ENCODE measurements around the gene CCNG2.

CCNG2 gene

DNA sequence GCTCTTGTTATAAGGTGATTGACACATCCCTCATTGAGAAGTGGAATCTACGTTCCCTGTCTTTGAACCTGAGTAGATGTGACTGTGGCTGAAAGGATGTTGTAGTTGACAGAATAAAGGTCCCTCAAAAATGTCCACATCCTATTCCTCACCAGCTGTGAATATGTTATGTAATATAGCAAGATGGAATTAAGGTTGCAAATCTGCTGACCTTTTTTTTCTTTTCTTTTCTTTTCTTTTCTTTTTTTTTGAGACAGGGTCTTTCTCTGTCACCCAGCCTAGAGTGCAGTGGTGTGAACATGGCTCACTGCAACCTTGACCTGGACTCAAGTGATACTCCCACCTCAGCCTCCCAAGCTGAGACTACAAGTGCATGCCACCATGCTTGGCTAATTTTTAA lies 7.2 kb upstream of the CCNG2 start:
- no peaks in the 10 kb centered on the region for H3K36me3 ChIP-seq (ENCODE audit: insufficient read depth, low read depth, low read length)
- no peaks in the 10 kb centered on the region for H3K27me3 ChIP-seq (ENCODE audit: insufficient read depth, low read length)
- no peak overlapping the region for H3K9ac ChIP-seq (ENCODE audit: low read depth, low read length)
- no peak overlapping the region for H3K4me3 ChIP-seq (ENCODE audit: low read length)
- H3K27ac ChIP-seq (ENCODE audit: low read length), result no peak overlapping the region
- H3K9me3 ChIP-seq (ENCODE audit: insufficient read depth, low read depth, low read length), result no peaks in the 10 kb centered on the region
- H3K4me1 ChIP-seq (ENCODE audit: insufficient read depth, low read length), result peaks cover 3% of the 10 kb centered on the region; the same call in 1 of the 2 replicates

DNA sequence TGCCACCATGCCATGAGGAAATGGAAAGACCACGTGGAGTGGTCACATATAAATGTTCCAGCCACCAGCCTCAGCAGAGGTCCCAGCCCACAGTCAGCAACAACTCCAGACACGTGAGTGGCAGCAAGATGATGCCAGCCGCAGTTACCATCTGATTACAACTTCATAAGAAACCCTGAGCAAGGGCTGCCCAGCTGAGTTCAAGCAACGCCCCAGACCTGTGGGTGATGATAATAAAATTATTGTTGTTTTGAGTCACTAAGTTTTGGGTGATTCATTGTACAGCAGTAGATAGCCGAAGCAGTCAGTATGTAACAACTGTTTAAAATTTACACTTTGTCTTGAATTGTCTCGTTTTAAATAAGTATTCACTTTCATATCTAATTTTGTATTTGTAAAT lies 5.8 kb upstream of the CCNG2 start:
- H3K9me3 ChIP-seq (ENCODE audit: insufficient read depth, low read depth, low read length), result no peaks in the 10 kb centered on the region
- no peak overlapping the region for H3K4me3 ChIP-seq (ENCODE audit: low read length)
- no peaks in the 10 kb centered on the region for H3K27me3 ChIP-seq (ENCODE audit: insufficient read depth, low read length)
- no peaks in the 10 kb centered on the region for H3K36me3 ChIP-seq (ENCODE audit: insufficient read depth, low read depth, low read length)
- no peak overlapping the region for H3K27ac ChIP-seq (ENCODE audit: low read length)
- no peak overlapping the region for H3K9ac ChIP-seq (ENCODE audit: low read depth, low read length)
- peaks cover 9% of the 10 kb centered on the region for H3K4me1 ChIP-seq (ENCODE audit: insufficient read depth, low read length)

GRCh38 chr4:77152421-77152820 lies 4.6 kb upstream of the CCNG2 start:
- Histone ChIP-seq H3K9ac (ENCODE audit: low read depth, low read length) (no peak overlapping the region), H3K27ac (ENCODE audit: low read length) (no peak overlapping the region), H3K4me3 (ENCODE audit: low read length) (no peak overlapping the region), H3K4me1 (ENCODE audit: insufficient read depth, low read length) (peaks cover 9% of the 10 kb centered on the region), H3K36me3 (ENCODE audit: insufficient read depth, low read depth, low read length) (no peaks in the 10 kb centered on the region), H3K27me3 (ENCODE audit: insufficient read depth, low read length) (no peaks in the 10 kb centered on the region), H3K9me3 (ENCODE audit: insufficient read depth, low read depth, low read length) (no peaks in the 10 kb centered on the region)

GRCh38 chr4:77153006-77153405 lies 4.0 kb upstream of the CCNG2 start:
- Histone ChIP-seq H3K4me1 (ENCODE audit: insufficient read depth, low read length) (peaks cover 9% of the 10 kb centered on the region), H3K27ac (ENCODE audit: low read length) (no peak overlapping the region), H3K4me3 (ENCODE audit: low read length) (no peak overlapping the region), H3K27me3 (ENCODE audit: insufficient read depth, low read length) (no peaks in the 10 kb centered on the region), H3K9me3 (ENCODE audit: insufficient read depth, low read depth, low read length) (no peaks in the 10 kb centered on the region), H3K36me3 (ENCODE audit: insufficient read depth, low read depth, low read length) (no peaks in the 10 kb centered on the region), H3K9ac (ENCODE audit: low read depth, low read length) (no peak overlapping the region)

DNA sequence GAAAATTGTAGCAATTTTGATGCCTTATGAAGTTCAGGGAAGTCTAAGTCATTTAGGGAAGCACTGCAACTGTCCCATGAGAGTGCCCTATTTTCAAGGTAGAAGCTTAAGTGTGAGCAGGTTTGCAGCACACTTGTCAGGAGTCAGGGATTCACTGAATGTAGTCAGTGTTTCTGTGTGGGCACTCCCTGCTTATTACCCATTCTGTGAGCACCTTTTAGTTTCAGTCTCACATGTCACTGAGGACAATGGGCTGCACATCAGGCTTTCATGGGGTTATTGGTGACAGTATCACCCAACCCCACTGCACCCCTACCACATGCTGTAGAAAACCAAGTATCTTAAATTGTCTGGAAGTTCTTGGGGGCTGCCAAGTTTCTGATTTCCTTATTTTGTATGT lies 2.9 kb upstream of the CCNG2 start:
- Histone ChIP-seq H3K27me3 (ENCODE audit: insufficient read depth, low read length) (no peaks in the 10 kb centered on the region), H3K9ac (ENCODE audit: low read depth, low read length) (no peak overlapping the region), H3K4me3 (ENCODE audit: low read length) (no peak overlapping the region), H3K4me1 (ENCODE audit: insufficient read depth, low read length) (peaks cover 9% of the 10 kb centered on the region), H3K27ac (ENCODE audit: low read length) (no peak overlapping the region), H3K9me3 (ENCODE audit: insufficient read depth, low read depth, low read length) (no peaks in the 10 kb centered on the region), H3K36me3 (ENCODE audit: insufficient read depth, low read depth, low read length) (peaks cover 2% of the 10 kb centered on the region)

DNA sequence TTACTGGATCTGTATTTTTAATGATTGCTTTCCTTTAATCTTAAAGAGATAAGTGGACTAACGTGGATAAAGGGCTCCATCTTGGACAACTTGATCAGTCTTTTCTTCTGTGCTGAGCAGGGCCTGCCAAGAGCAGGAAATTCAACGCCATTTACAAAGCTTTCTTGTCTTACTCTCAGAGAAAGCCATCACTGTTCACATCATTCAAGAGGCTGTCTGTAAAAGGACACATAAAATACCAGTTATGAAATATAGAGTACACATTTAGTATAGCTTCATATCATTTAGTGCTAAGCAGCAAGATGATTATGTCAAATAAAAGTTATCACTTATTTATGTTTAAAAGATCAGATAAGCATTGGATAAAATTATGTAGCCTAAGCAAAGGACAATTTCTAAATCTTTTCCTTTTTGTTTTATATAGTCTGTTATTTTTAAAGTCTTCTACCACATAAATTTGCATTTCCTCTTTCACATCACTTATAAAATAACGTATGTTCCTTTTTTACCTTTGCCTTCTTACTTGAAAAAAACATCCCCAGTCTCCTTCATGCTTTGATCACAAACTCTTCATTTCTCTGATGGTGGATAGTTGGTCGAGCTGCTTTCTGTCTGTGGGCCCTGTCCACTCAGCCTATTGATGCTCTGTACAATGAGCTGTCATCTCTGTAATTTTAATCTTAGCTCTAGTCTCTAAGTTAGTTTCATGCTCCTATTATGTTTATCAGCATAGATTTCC lies 2.1 kb upstream of the CCNG2 start:
- Histone ChIP-seq H3K27ac (ENCODE audit: low read length) (no peak overlapping the region), H3K4me3 (ENCODE audit: low read length) (peak overlapping the region; percentile 96; the same call in 1 of the 2 replicates), H3K4me1 (ENCODE audit: insufficient read depth, low read length) (peaks cover 9% of the 10 kb centered on the region), H3K36me3 (ENCODE audit: insufficient read depth, low read depth, low read length) (peaks cover 11% of the 10 kb centered on the region), H3K9me3 (ENCODE audit: insufficient read depth, low read depth, low read length) (no peaks in the 10 kb centered on the region), H3K27me3 (ENCODE audit: insufficient read depth, low read length) (no peaks in the 10 kb centered on the region), H3K9ac (ENCODE audit: low read depth, low read length) (peak overlapping the region; percentile 100; the same call in 1 of the 2 replicates)

DNA sequence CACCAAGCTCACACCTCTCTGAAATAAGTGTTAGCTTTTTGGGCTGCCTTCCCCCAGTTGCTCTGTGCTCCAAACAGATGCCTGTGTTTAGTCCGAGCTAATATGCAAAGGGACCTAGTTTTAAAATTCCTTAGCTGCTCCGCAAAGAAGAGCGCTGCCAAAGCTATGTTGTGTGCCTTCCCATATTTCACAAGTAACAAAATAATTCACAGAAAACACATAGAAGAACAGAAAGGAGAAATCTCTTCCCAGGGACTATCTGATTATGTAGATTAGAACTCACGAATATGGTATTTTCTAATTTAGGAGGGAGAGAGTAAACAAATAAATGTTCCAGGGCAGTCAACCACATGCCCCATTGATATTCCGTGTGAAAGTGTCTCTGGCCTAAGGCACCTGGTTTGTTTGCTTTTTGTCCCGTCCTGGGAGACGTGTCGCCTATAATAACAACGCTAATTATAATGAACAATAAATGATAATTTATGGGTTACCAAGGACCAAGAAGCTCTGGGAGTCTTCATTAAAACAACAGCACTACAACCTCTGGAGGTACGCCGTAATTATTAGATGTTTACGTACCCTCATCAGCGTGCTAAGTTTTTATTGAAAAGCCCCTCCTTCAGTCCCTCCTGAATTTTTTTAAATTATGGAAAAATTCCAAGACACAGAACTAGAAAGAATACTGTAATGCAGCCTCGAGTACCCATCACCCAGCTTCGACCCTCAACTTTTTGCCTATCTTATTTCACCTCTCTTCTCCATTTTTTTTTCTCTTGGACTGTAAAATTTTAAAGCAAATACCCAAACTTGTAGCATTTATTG lies 1.2 kb upstream of the CCNG2 start:
- Histone ChIP-seq H3K27ac (ENCODE audit: low read length) (no peak overlapping the region), H3K4me1 (ENCODE audit: insufficient read depth, low read length) (peaks cover 9% of the 10 kb centered on the region), H3K9ac (ENCODE audit: low read depth, low read length) (peak overlapping the region; percentile 100; the same call in 1 of the 2 replicates), H3K9me3 (ENCODE audit: insufficient read depth, low read depth, low read length) (no peaks in the 10 kb centered on the region), H3K36me3 (ENCODE audit: insufficient read depth, low read depth, low read length) (peaks cover 20% of the 10 kb centered on the region), H3K27me3 (ENCODE audit: insufficient read depth, low read length) (no peaks in the 10 kb centered on the region), H3K4me3 (ENCODE audit: low read length) (peak overlapping the region; percentile 96)

- Histone ChIP-seq H3K9me3 (ENCODE audit: insufficient read depth, low read depth, low read length) (no peaks in the 10 kb centered on the region), H3K9ac (ENCODE audit: low read depth, low read length) (peak overlapping the region; percentile 100), H3K27ac (ENCODE audit: low read length) (peak overlapping the region; percentile 100), H3K4me1 (ENCODE audit: insufficient read depth, low read length) (peaks cover 9% of the 10 kb centered on the region), H3K27me3 (ENCODE audit: insufficient read depth, low read length) (no peaks in the 10 kb centered on the region), H3K4me3 (ENCODE audit: low read length) (peak overlapping the region; percentile 96), H3K36me3 (ENCODE audit: insufficient read depth, low read depth, low read length) (peaks cover 27% of the 10 kb centered on the region)
Measured at GRCh38 chr4:77156533-77156911, 485 bp upstream of the CCNG2 start.

GRCh38 chr4:77157859-77158486 lies 966 bp downstream of the CCNG2 start:
- Histone ChIP-seq H3K27me3 (ENCODE audit: insufficient read depth, low read length) (no peaks in the 10 kb centered on the region), H3K36me3 (ENCODE audit: insufficient read depth, low read depth, low read length) (peaks cover 41% of the 10 kb centered on the region), H3K4me1 (ENCODE audit: insufficient read depth, low read length) (peaks cover 9% of the 10 kb centered on the region), H3K9me3 (ENCODE audit: insufficient read depth, low read depth, low read length) (no peaks in the 10 kb centered on the region), H3K27ac (ENCODE audit: low read length) (peak overlapping the region; percentile 30), H3K4me3 (ENCODE audit: low read length) (peak overlapping the region; percentile 96), H3K9ac (ENCODE audit: low read depth, low read length) (peak overlapping the region; percentile 100; the same call in 1 of the 2 replicates)

DNA sequence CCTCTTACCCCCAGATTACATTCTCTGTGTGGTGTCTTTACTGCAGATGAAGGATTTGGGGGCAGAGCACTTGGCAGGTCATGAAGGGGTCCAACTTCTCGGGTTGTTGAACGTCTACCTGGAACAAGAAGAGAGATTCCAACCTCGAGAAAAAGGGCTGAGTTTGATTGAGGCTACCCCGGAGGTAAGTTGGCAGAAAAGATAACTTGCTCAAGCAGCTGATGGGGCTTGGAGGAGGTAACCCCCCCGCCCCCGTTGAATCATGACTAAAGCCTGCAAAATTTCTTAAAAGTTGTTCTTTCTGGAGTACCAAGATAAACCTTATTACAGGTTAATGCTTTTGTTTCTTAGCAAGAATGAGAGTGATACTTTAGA lies 1.5 kb downstream of the CCNG2 start:
- Histone ChIP-seq H3K9ac (ENCODE audit: low read depth, low read length) (peak overlapping the region; percentile 100; the same call in 1 of the 2 replicates), H3K9me3 (ENCODE audit: insufficient read depth, low read depth, low read length) (no peaks in the 10 kb centered on the region), H3K36me3 (ENCODE audit: insufficient read depth, low read depth, low read length) (peaks cover 46% of the 10 kb centered on the region), H3K4me3 (ENCODE audit: low read length) (peak overlapping the region; percentile 96), H3K27ac (ENCODE audit: low read length) (peak overlapping the region; percentile 4), H3K27me3 (ENCODE audit: insufficient read depth, low read length) (no peaks in the 10 kb centered on the region), H3K4me1 (ENCODE audit: insufficient read depth, low read length) (peaks cover 9% of the 10 kb centered on the region)

DNA sequence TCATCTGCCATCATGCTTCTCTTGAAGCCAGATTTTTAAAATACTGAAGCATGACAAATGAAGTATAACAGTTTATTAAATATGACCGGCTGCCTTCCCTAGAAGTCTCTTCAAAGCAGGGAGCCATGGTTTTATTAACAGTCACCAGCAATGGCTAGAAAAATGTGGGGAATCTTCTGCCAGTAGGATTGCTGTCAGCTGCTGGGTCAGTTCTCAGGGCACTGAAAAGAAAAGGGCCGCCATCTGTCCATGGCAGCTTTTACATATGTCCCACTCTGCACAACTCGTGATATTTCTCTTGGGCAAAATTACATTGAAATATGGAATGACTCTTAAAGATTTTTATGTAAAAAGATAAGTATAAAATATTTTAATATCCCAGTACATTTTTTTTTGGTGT lies 2.8 kb downstream of the CCNG2 start:
- Histone ChIP-seq H3K4me1 (ENCODE audit: insufficient read depth, low read length) (peaks cover 9% of the 10 kb centered on the region), H3K27me3 (ENCODE audit: insufficient read depth, low read length) (no peaks in the 10 kb centered on the region), H3K4me3 (ENCODE audit: low read length) (no peak overlapping the region), H3K9ac (ENCODE audit: low read depth, low read length) (no peak overlapping the region), H3K36me3 (ENCODE audit: insufficient read depth, low read depth, low read length) (peaks cover 59% of the 10 kb centered on the region), H3K9me3 (ENCODE audit: insufficient read depth, low read depth, low read length) (no peaks in the 10 kb centered on the region), H3K27ac (ENCODE audit: low read length) (no peak overlapping the region)

Measured in iPS-20b (cell line).